CD8-positive, alpha-beta memory T cell (primary cell): Measurements from ENCODE around the gene GUCY1A2. TPM values are rescaled to one million over a fixed set of nuclear protein-coding genes. Genes with fewer than 3 reads are reported as not detected.

Experiments
- CTCF ChIA-PET: fragments of 350-600 bp; sonication (Branson Sonifier 250); formaldehyde crosslinking; loops from one replicate; lab custom pipeline; 2021; ENCODE audit warnings: antibody characterized with exemption; lab: Charles Lee
- POLR2A ChIA-PET: fragments of 350-600 bp; sonication (Branson Sonifier 250); formaldehyde crosslinking; loops from one replicate; lab custom pipeline; 2021; ENCODE audit warnings: antibody characterized with exemption; lab: Charles Lee
- DNase-seq, 5 donors: peaks; one replicate each; pipeline versions ENCODE4 v3.0.0 to v3.0.0-alpha.2; 2020 to 2022; ENCODE audit warnings: mixed read lengths in 1 of 5
- H3K27ac ChIP-seq: one replicate; pipeline ENCODE4 v1.7.0; 2013; ENCODE audit warnings: low read depth, mild to moderate bottlenecking, low read length, moderate library complexity
- H3K27me3 ChIP-seq: 2 replicates; pipeline ENCODE4 v1.7.0; 2013; ENCODE audit warnings: low read length, mild to moderate bottlenecking; ENCODE audit not compliant: insufficient read depth, poor library complexity, severe bottlenecking
- H3K36me3 ChIP-seq: 2 replicates; pipeline ENCODE4 v1.7.0; 2013; ENCODE audit warnings: mild to moderate bottlenecking, low read length, moderate library complexity; ENCODE audit not compliant: insufficient read depth
- H3K4me1 ChIP-seq: 2 replicates; pipeline ENCODE4 v1.7.0; 2013; ENCODE audit warnings: mild to moderate bottlenecking, low read length, moderate library complexity; ENCODE audit not compliant: insufficient read depth
- H3K4me3 ChIP-seq: 2 replicates; pipeline ENCODE4 v1.7.0; 2013; ENCODE audit warnings: mild to moderate bottlenecking, low read length
- H3K9me3 ChIP-seq: 2 replicates; pipeline ENCODE4 v1.7.0; 2013; ENCODE audit warnings: mild to moderate bottlenecking, low read length
- H3K27ac Mint-ChIP-seq, 8 donors: one replicate each; pipeline ENCODE4 v1.8.0; 2020 to 2021; ENCODE audit warnings: mixed read lengths in 8 of 8, mild to moderate bottlenecking in 6 of 8, inconsistent platforms in 3 of 8, moderate library complexity in 3 of 8
- H3K27me3 Mint-ChIP-seq, 2 donors: one replicate each; pipeline ENCODE4 v1.8.0; 2020 to 2021; ENCODE audit warnings: mixed read lengths in 2 of 2, mild to moderate bottlenecking in 1 of 2, moderate library complexity in 1 of 2
- H3K36me3 Mint-ChIP-seq, 3 donors: one replicate each; pipeline ENCODE4 v1.8.0; 2020 to 2021; ENCODE audit warnings: mixed read lengths in 3 of 3, inconsistent platforms in 1 of 3, mild to moderate bottlenecking in 1 of 3
- H3K4me1 Mint-ChIP-seq, 3 donors: one replicate each; pipeline ENCODE4 v1.8.0; 2020 to 2021; ENCODE audit warnings: mixed read lengths in 3 of 3, inconsistent platforms in 1 of 3, mild to moderate bottlenecking in 1 of 3
- H3K4me3 Mint-ChIP-seq, 7 donors: one replicate each; pipeline ENCODE4 v1.8.0; 2020 to 2021; ENCODE audit warnings: mixed read lengths in 7 of 7, mild to moderate bottlenecking in 6 of 7, moderate library complexity in 4 of 7, inconsistent platforms in 2 of 7
- H3K9me3 Mint-ChIP-seq, 5 donors: one replicate each; pipeline ENCODE4 v1.8.0; 2020 to 2022; ENCODE audit warnings: mixed read lengths in 5 of 5, mild to moderate bottlenecking in 3 of 5, moderate library complexity in 2 of 5, inconsistent platforms in 1 of 5
- polyA plus RNA-seq: library from polyadenylated mRNA; unstranded; fragments of 300-500 nt; fragmentation: Illumina TruSeq; gene quantifications from one replicate; pipeline ENCODE4 v1.2.3, GENCODE V29; 2021
- total RNA-seq, 2 experiments: library from RNA; stranded (reverse); gene quantifications; one replicate each; pipeline ENCODE4 v1.2.3, GENCODE V29; 2021

The GUCY1A2 gene
- total and polyA plus RNA-seq, 3 experiments from 2014 or later = not detected

GRCh38 chr11:106733635-106734034, 284.6 kb downstream of the GUCY1A2 start:
- H3K36me3 ChIP-seq = no peaks in the 10 kb centered on the region
- no peaks in the 10 kb centered on the region for H3K27me3 ChIP-seq
- Mint-ChIP-seq H3K4me1 (no peaks in the 10 kb centered on the region), H3K36me3 (no peaks in the 10 kb centered on the region), H3K27me3 (no peaks in the 10 kb centered on the region), H3K27ac (no peak overlapping the region), H3K4me3 (no peak overlapping the region), H3K9me3 (peaks cover 3 to 24% (median 6%) of the 10 kb centered on the region in 5 donors)
- CTCF ChIA-PET = no interaction called here
- no peaks in the 10 kb centered on the region for H3K4me1 ChIP-seq
- no peak overlapping the region for H3K4me3 ChIP-seq
- no peak overlapping the region for H3K27ac ChIP-seq
- no peak for DNase-seq
- POLR2A ChIA-PET = no interaction called here
- no peaks in the 10 kb centered on the region for H3K9me3 ChIP-seq

GRCh38 chr11:106728859-106729258, 289.4 kb downstream of the GUCY1A2 start:
- Histone ChIP-seq H3K4me1 (no peaks in the 10 kb centered on the region), H3K27me3 (no peaks in the 10 kb centered on the region), H3K36me3 (no peaks in the 10 kb centered on the region), H3K4me3 (no peak overlapping the region), H3K9me3 (no peaks in the 10 kb centered on the region), H3K27ac (no peak overlapping the region)
- Mint-ChIP-seq H3K27ac (no peak overlapping the region), H3K27me3 (no peaks in the 10 kb centered on the region), H3K9me3 (peaks cover 0 to 16% (median 3%) of the 10 kb centered on the region in 5 donors), H3K4me3 (no peak overlapping the region), H3K36me3 (no peaks in the 10 kb centered on the region), H3K4me1 (no peaks in the 10 kb centered on the region)
- ChIA-PET CTCF (no interaction called here), POLR2A (no interaction called here)
- no peak for DNase-seq

- DNase-seq = no peak
- no peaks in the 10 kb centered on the region for H3K4me1 Mint-ChIP-seq
- Histone ChIP-seq H3K4me1 (no peaks in the 10 kb centered on the region), H3K36me3 (no peaks in the 10 kb centered on the region), H3K9me3 (no peaks in the 10 kb centered on the region), H3K27ac (no peak overlapping the region), H3K27me3 (no peaks in the 10 kb centered on the region), H3K4me3 (no peak overlapping the region)
- CTCF ChIA-PET = no interaction called here
- no peaks in the 10 kb centered on the region for H3K27me3 Mint-ChIP-seq
- H3K36me3 Mint-ChIP-seq = no peaks in the 10 kb centered on the region
- POLR2A ChIA-PET = no interaction called here
- H3K4me3 Mint-ChIP-seq = no peak overlapping the region
- peaks cover 0 to 16% (median 4%) of the 10 kb centered on the region in 5 donors for H3K9me3 Mint-ChIP-seq
- no peak overlapping the region for H3K27ac Mint-ChIP-seq
Observed at GRCh38 chr11:106728379-106728778, 289.9 kb downstream of the GUCY1A2 start.

- Mint-ChIP-seq H3K27me3 (no peaks in the 10 kb centered on the region), H3K4me1 (no peaks in the 10 kb centered on the region), H3K9me3 (peaks cover 1 to 12% (median 5%) of the 10 kb centered on the region in 5 donors), H3K27ac (no peak overlapping the region), H3K36me3 (no peaks in the 10 kb centered on the region), H3K4me3 (no peak overlapping the region)
- ChIA-PET CTCF (no interaction called here), POLR2A (no interaction called here)
- no peak for DNase-seq
- no peak overlapping the region for H3K4me3 ChIP-seq
- H3K36me3 ChIP-seq = no peaks in the 10 kb centered on the region
- H3K9me3 ChIP-seq = no peaks in the 10 kb centered on the region
- no peak overlapping the region for H3K27ac ChIP-seq
- no peaks in the 10 kb centered on the region for H3K4me1 ChIP-seq
- H3K27me3 ChIP-seq = no peaks in the 10 kb centered on the region
Observed at GRCh38 chr11:106727256-106727655, 291.0 kb downstream of the GUCY1A2 start.

- H3K36me3 ChIP-seq = no peaks in the 10 kb centered on the region
- Mint-ChIP-seq H3K4me1 (no peaks in the 10 kb centered on the region), H3K36me3 (no peaks in the 10 kb centered on the region), H3K27me3 (no peaks in the 10 kb centered on the region), H3K9me3 (peaks cover 1 to 13% (median 3%) of the 10 kb centered on the region in 5 donors), H3K4me3 (no peak overlapping the region), H3K27ac (no peak overlapping the region)
- CTCF ChIA-PET = no interaction called here
- no peak for DNase-seq
- no peak overlapping the region for H3K4me3 ChIP-seq
- POLR2A ChIA-PET = no interaction called here
- H3K27ac ChIP-seq = no peak overlapping the region
- H3K27me3 ChIP-seq = no peaks in the 10 kb centered on the region
- H3K9me3 ChIP-seq = no peaks in the 10 kb centered on the region
- no peaks in the 10 kb centered on the region for H3K4me1 ChIP-seq
Observed at GRCh38 chr11:106724293-106724892, 293.9 kb downstream of the GUCY1A2 start.

GRCh38 chr11:106723071-106723470, 295.2 kb downstream of the GUCY1A2 start:
- no peaks in the 10 kb centered on the region for H3K4me1 Mint-ChIP-seq
- H3K4me1 ChIP-seq = no peaks in the 10 kb centered on the region
- ChIA-PET CTCF (no interaction called here), POLR2A (no interaction called here)
- no peaks in the 10 kb centered on the region for H3K27me3 Mint-ChIP-seq
- DNase-seq = no peak
- H3K4me3 ChIP-seq = no peak overlapping the region
- no peaks in the 10 kb centered on the region for H3K36me3 ChIP-seq
- H3K9me3 Mint-ChIP-seq = peaks cover 1 to 5% (median 3%) of the 10 kb centered on the region in 5 donors
- no peaks in the 10 kb centered on the region for H3K9me3 ChIP-seq
- no peaks in the 10 kb centered on the region for H3K27me3 ChIP-seq
- H3K4me3 Mint-ChIP-seq = no peak overlapping the region
- no peaks in the 10 kb centered on the region for H3K36me3 Mint-ChIP-seq
- no peak overlapping the region for H3K27ac Mint-ChIP-seq
- H3K27ac ChIP-seq = no peak overlapping the region

- Mint-ChIP-seq H3K4me3 (no peak overlapping the region), H3K27me3 (no peaks in the 10 kb centered on the region), H3K36me3 (no peaks in the 10 kb centered on the region), H3K9me3 (peaks cover 0 to 8% (median 7%) of the 10 kb centered on the region in 5 donors), H3K4me1 (no peaks in the 10 kb centered on the region), H3K27ac (no peak overlapping the region)
- no peaks in the 10 kb centered on the region for H3K36me3 ChIP-seq
- no peaks in the 10 kb centered on the region for H3K9me3 ChIP-seq
- H3K4me1 ChIP-seq = no peaks in the 10 kb centered on the region
- CTCF ChIA-PET = no interaction called here
- H3K4me3 ChIP-seq = no peak overlapping the region
- DNase-seq = no peak
- H3K27ac ChIP-seq = no peak overlapping the region
- H3K27me3 ChIP-seq = no peaks in the 10 kb centered on the region
- POLR2A ChIA-PET = no interaction called here
Observed at GRCh38 chr11:106717222-106717621, 301.1 kb downstream of the GUCY1A2 start.

GRCh38 chr11:106714199-106714598, 304.1 kb downstream of the GUCY1A2 start:
- Histone ChIP-seq H3K27ac (no peak overlapping the region), H3K36me3 (no peaks in the 10 kb centered on the region), H3K4me1 (no peaks in the 10 kb centered on the region), H3K9me3 (no peaks in the 10 kb centered on the region), H3K4me3 (no peak overlapping the region), H3K27me3 (no peaks in the 10 kb centered on the region)
- no peak for DNase-seq
- POLR2A ChIA-PET = no interaction called here
- H3K9me3 Mint-ChIP-seq = peaks cover 0 to 19% (median 8%) of the 10 kb centered on the region in 5 donors
- no peaks in the 10 kb centered on the region for H3K36me3 Mint-ChIP-seq
- H3K27me3 Mint-ChIP-seq = no peaks in the 10 kb centered on the region
- no peaks in the 10 kb centered on the region for H3K4me1 Mint-ChIP-seq
- no peak overlapping the region for H3K27ac Mint-ChIP-seq
- no peak overlapping the region for H3K4me3 Mint-ChIP-seq
- CTCF ChIA-PET = no interaction called here
